Neuron (in vitro differentiated cells): ENCODE measurements around the gene ARL11.

Experiments used
- H2AFZ ChIP-seq: one replicate; pipeline ENCODE4 v1.6.1; 2013; ENCODE audit warnings: low read depth, mild to moderate bottlenecking, inconsistent platforms, low read length, moderate library complexity
- H3K27me3 ChIP-seq: one replicate; pipeline ENCODE4 v1.6.1; 2013; ENCODE audit warnings: low read length; ENCODE audit not compliant: insufficient read depth
- H3K36me3 ChIP-seq: one replicate; pipeline ENCODE4 v1.6.1; 2013; ENCODE audit warnings: low read length; ENCODE audit not compliant: insufficient read depth
- H3K4me1 ChIP-seq: one replicate; pipeline ENCODE4 v1.6.1; 2013; ENCODE audit warnings: low read length; ENCODE audit not compliant: insufficient read depth
- H3K4me3 ChIP-seq: 2 replicates; pipeline ENCODE4 v1.5.1; 2013; ENCODE audit warnings: mild to moderate bottlenecking, low read length, moderate library complexity
- H3K9me3 ChIP-seq: one replicate; pipeline ENCODE4 v1.6.1; 2013; ENCODE audit warnings: low read length

The ARL11 gene

GRCh38 chr13:49624229-49624628 is 4.1 kb upstream of the ARL11 start:
- Histone ChIP-seq H3K36me3 (no peaks in the 10 kb centered on the region), H2AFZ (no peak overlapping the region), H3K4me1 (peaks cover 4% of the 10 kb centered on the region), H3K9me3 (no peaks in the 10 kb centered on the region), H3K4me3 (no peak overlapping the region), H3K27me3 (no peaks in the 10 kb centered on the region)

- Histone ChIP-seq H3K27me3 (no peaks in the 10 kb centered on the region), H3K36me3 (no peaks in the 10 kb centered on the region), H3K9me3 (no peaks in the 10 kb centered on the region)
These were observed 2.8 kb upstream of the ARL11 start for GRCh38 chr13:49625392-49626079.

GRCh38 chr13:49629196-49629938 is 1.1 kb downstream of the ARL11 start:
- Histone ChIP-seq H3K36me3 (no peaks in the 10 kb centered on the region), H3K9me3 (no peaks in the 10 kb centered on the region), H3K27me3 (no peaks in the 10 kb centered on the region), H2AFZ (no peak overlapping the region), H3K4me1 (peaks cover 4% of the 10 kb centered on the region), H3K4me3 (no peak overlapping the region)

More at GRCh38 chr13:49625392-49626079, 2.8 kb upstream of the ARL11 start:
- Histone ChIP-seq H2AFZ (no peak overlapping the region), H3K4me1 (peaks cover 4% of the 10 kb centered on the region), H3K4me3 (no peak overlapping the region)

- Histone ChIP-seq H3K9me3 (no peaks in the 10 kb centered on the region), H3K4me1 (peaks cover 4% of the 10 kb centered on the region), H3K27me3 (no peaks in the 10 kb centered on the region), H3K36me3 (no peaks in the 10 kb centered on the region), H3K4me3 (no peak overlapping the region), H2AFZ (no peak overlapping the region)
These were observed 1.6 kb downstream of the ARL11 start for GRCh38 chr13:49629947-49630346.

GRCh38 chr13:49630580-49630979 is 2.3 kb downstream of the ARL11 start:
- Histone ChIP-seq H3K4me3 (no peak overlapping the region), H3K27me3 (no peaks in the 10 kb centered on the region), H3K4me1 (no peaks in the 10 kb centered on the region), H3K9me3 (no peaks in the 10 kb centered on the region), H3K36me3 (no peaks in the 10 kb centered on the region), H2AFZ (no peak overlapping the region)

GRCh38 chr13:49632156-49632555 is 3.8 kb downstream of the ARL11 start:
- no peak overlapping the region for H2AFZ ChIP-seq
- no peak overlapping the region for H3K4me3 ChIP-seq

GRCh38 chr13:49633710-49634109 is 5.4 kb downstream of the ARL11 start:
- Histone ChIP-seq H3K27me3 (no peaks in the 10 kb centered on the region), H3K36me3 (no peaks in the 10 kb centered on the region), H3K4me3 (no peak overlapping the region), H2AFZ (no peak overlapping the region), H3K9me3 (no peaks in the 10 kb centered on the region), H3K4me1 (no peaks in the 10 kb centered on the region)

More at GRCh38 chr13:49632156-49632555, 3.8 kb downstream of the ARL11 start:
- Histone ChIP-seq H3K9me3 (no peaks in the 10 kb centered on the region), H3K4me1 (no peaks in the 10 kb centered on the region), H3K36me3 (no peaks in the 10 kb centered on the region), H3K27me3 (no peaks in the 10 kb centered on the region)

GRCh38 chr13:49635599-49636433 is 7.5 kb downstream of the ARL11 start:
- Histone ChIP-seq H3K4me3 (no peak overlapping the region), H3K36me3 (no peaks in the 10 kb centered on the region), H2AFZ (no peak overlapping the region)

GRCh38 chr13:49636705-49637104 is 8.4 kb downstream of the ARL11 start:
- Histone ChIP-seq H3K4me3 (no peak overlapping the region), H2AFZ (no peak overlapping the region)

More at GRCh38 chr13:49635599-49636433, 7.5 kb downstream of the ARL11 start:
- no peaks in the 10 kb centered on the region for H3K4me1 ChIP-seq
- no peaks in the 10 kb centered on the region for H3K27me3 ChIP-seq
- H3K9me3 ChIP-seq, result no peaks in the 10 kb centered on the region

GRCh38 chr13:49638030-49638743 is 9.9 kb downstream of the ARL11 start:
- no peaks in the 10 kb centered on the region for H3K9me3 ChIP-seq
- H3K27me3 ChIP-seq, result no peaks in the 10 kb centered on the region
- no peaks in the 10 kb centered on the region for H3K4me1 ChIP-seq
- H3K4me3 ChIP-seq, result no peak overlapping the region
- H3K36me3 ChIP-seq, result no peaks in the 10 kb centered on the region
- H2AFZ ChIP-seq, result no peak overlapping the region

More at GRCh38 chr13:49636705-49637104, 8.4 kb downstream of the ARL11 start:
- Histone ChIP-seq H3K36me3 (no peaks in the 10 kb centered on the region), H3K9me3 (no peaks in the 10 kb centered on the region), H3K27me3 (no peaks in the 10 kb centered on the region), H3K4me1 (no peaks in the 10 kb centered on the region)

- Histone ChIP-seq H3K36me3 (no peaks in the 10 kb centered on the region), H3K9me3 (no peaks in the 10 kb centered on the region), H3K4me1 (no peaks in the 10 kb centered on the region), H3K27me3 (no peaks in the 10 kb centered on the region), H3K4me3 (no peak overlapping the region), H2AFZ (no peak overlapping the region)
These were observed 10.4 kb downstream of the ARL11 start for GRCh38 chr13:49638744-49639072.

GRCh38 chr13:49641801-49642291 is 13.5 kb downstream of the ARL11 start:
- no peaks in the 10 kb centered on the region for H3K4me1 ChIP-seq
- no peaks in the 10 kb centered on the region for H3K36me3 ChIP-seq
- H3K27me3 ChIP-seq, result no peaks in the 10 kb centered on the region
- no peak overlapping the region for H2AFZ ChIP-seq
- H3K9me3 ChIP-seq, result no peaks in the 10 kb centered on the region
- no peak overlapping the region for H3K4me3 ChIP-seq
